HepG2 (cell line): ENCODE data around the gene RBBP8NL. TPM values are rescaled to one million over a fixed set of nuclear protein-coding genes. Genes with fewer than 3 reads are reported as not detected.

Experiments used
- DR1 ChIP-seq: sonication (generic); formaldehyde crosslinking; IDR thresholded peaks from 2 replicates; pipeline ENCODE4 v1.8.0; 2021; ENCODE audit warnings: mild to moderate bottlenecking, missing genetic modification reagents, inconsistent platforms
- ELF1 ChIP-seq: sonication (generic); formaldehyde crosslinking; IDR thresholded peaks from 2 replicates; pipeline ENCODE4 v1.4.0; 2020; ENCODE audit warnings: missing genetic modification reagents
- KAT2B ChIP-seq: fragments of 150-350 bp; IDR thresholded peaks from 2 replicates; pipeline ENCODE4 v1.6.1; 2014; ENCODE audit warnings: low read depth, low read length, borderline replicate concordance
- KLF13 ChIP-seq: sonication (generic); formaldehyde crosslinking; IDR thresholded peaks from 2 replicates; pipeline ENCODE4 v1.4.0; 2020; ENCODE audit warnings: mild to moderate bottlenecking, missing genetic modification reagents
- KLF16 ChIP-seq, 2 experiments: sonication (generic) in 1 of 2; formaldehyde crosslinking in 1 of 2; IDR thresholded peaks; 2 replicates each; pipeline versions ENCODE4 v1.6.1 to v1.8.0; 2016 to 2023; ENCODE audit warnings: missing genetic modification reagents in 2 of 2, missing compliant biosample characterization in 1 of 2
- MEF2D ChIP-seq: sonication (generic); formaldehyde crosslinking; IDR thresholded peaks from 2 replicates; pipeline ENCODE4 v1.5.1; 2020; ENCODE audit warnings: mild to moderate bottlenecking, missing genetic modification reagents
- MIXL1 ChIP-seq: IDR thresholded peaks from 2 replicates; pipeline ENCODE4 v1.6.1; 2016
- MLXIP ChIP-seq: sonication (generic); formaldehyde crosslinking; IDR thresholded peaks from 2 replicates; pipeline ENCODE4 v1.9.0; 2021; ENCODE audit warnings: missing genetic modification reagents, borderline replicate concordance
- NCOA5 ChIP-seq: sonication (generic); formaldehyde crosslinking; IDR thresholded peaks from 2 replicates; pipeline ENCODE4 v1.4.0; 2020; ENCODE audit warnings: missing genetic modification reagents
- NFE2 ChIP-seq: sonication (generic); formaldehyde crosslinking; IDR thresholded peaks from 2 replicates; pipeline ENCODE4 v1.4.0; 2020; ENCODE audit warnings: missing genetic modification reagents
- PPARG ChIP-seq: conservative IDR thresholded peaks from 2 replicates; pipeline ENCODE4 v1.6.1; 2016; ENCODE audit warnings: missing biosample characterization, missing genetic modification reagents
- RBAK ChIP-seq: sonication (generic); formaldehyde crosslinking; IDR thresholded peaks from 2 replicates; pipeline ENCODE4 v1.5.1; 2020; ENCODE audit warnings: mild to moderate bottlenecking, missing genetic modification reagents
- SYNCRIP ChIP-seq: fragments of 200-400 bp; formaldehyde crosslinking; IDR thresholded peaks from 2 replicates; pipeline ENCODE4 v1.6.1; 2018; ENCODE audit warnings: mild to moderate bottlenecking, low read depth, low read length; ENCODE audit not compliant: insufficient read depth
- XBP1 ChIP-seq: sonication (generic); formaldehyde crosslinking; IDR thresholded peaks from 2 replicates; pipeline ENCODE4 v1.5.0; 2020; ENCODE audit warnings: missing genetic modification reagents
- ZBTB49 ChIP-seq: sonication (generic); formaldehyde crosslinking; IDR thresholded peaks from 2 replicates; pipeline ENCODE4 v1.4.0; 2020; ENCODE audit warnings: missing genetic modification reagents, borderline replicate concordance
- ZNF33B ChIP-seq: sonication (generic); formaldehyde crosslinking; IDR thresholded peaks from 2 replicates; pipeline ENCODE4 v1.5.1; 2020; ENCODE audit warnings: mild to moderate bottlenecking, missing genetic modification reagents
- ZNF367 ChIP-seq: sonication (generic); formaldehyde crosslinking; IDR thresholded peaks from 2 replicates; pipeline ENCODE4 v1.4.0; 2020; ENCODE audit warnings: missing genetic modification reagents, borderline replicate concordance
- ZNF382 ChIP-seq: sonication (generic); formaldehyde crosslinking; IDR thresholded peaks from 2 replicates; pipeline ENCODE4 v1.5.0; 2020; ENCODE audit warnings: missing genetic modification reagents, mild to moderate bottlenecking, borderline replicate concordance
- ZNF773 ChIP-seq: sonication (generic); formaldehyde crosslinking; IDR thresholded peaks from 2 replicates; pipeline ENCODE4 v1.4.0; 2020; ENCODE audit warnings: missing genetic modification reagents, borderline replicate concordance
- polyA plus RNA-seq, 8 experiments: library from polyadenylated mRNA; depleted of rRNA in 3 of 8; stranded (reverse) in 7 of 8; unstranded in 1 of 8; fragments of >200 nt; fragmentation: Illumina TruSeq in 4 of 8; extraction: Trizol in 4 of 8; gene quantifications; 2 replicates each; pipeline versions ENCODE4 v1.2.1 to v1.2.3, GENCODE V29; 2011 to 2016; ENCODE audit warnings: low read depth in 4 of 8, missing spikeins in 1 of 8, mixed read lengths in 1 of 8; ENCODE audit not compliant: insufficient read depth in 1 of 8
- total RNA-seq, 5 experiments: library from RNA; depleted of rRNA; stranded (reverse); fragments of >200 nt; fragmentation: Illumina TruSeq; extraction: Trizol; gene quantifications; 2 replicates each; pipeline ENCODE4 v1.2.3, GENCODE V29; 2016; ENCODE audit warnings: low read depth in 1 of 5
- TF ChIP-seq, protein P1 (sequence below): sonication (generic); formaldehyde crosslinking; IDR thresholded peaks from 2 replicates; pipeline ENCODE4 v1.8.0; 2022; ENCODE audit warnings: mild to moderate bottlenecking, missing genetic modification reagents
- TF ChIP-seq, protein P2 (sequence below): sonication (generic); formaldehyde crosslinking; IDR thresholded peaks from 2 replicates; pipeline ENCODE4 v1.5.0; 2020; ENCODE audit warnings: missing genetic modification reagents, mild to moderate bottlenecking, borderline replicate concordance

Gene RBBP8NL
- total and polyA plus RNA-seq, 2 of the 13 experiments (the other 11 are each of a cell fraction or from before 2014, with no cell fraction given): 0.69 to 0.86 TPM

- TF ChIP-seq MIXL1 (CRISPR knock-in tag): peak; percentile 57; the same call in 1 of the 2 replicates
- TF ChIP-seq, protein P1, sequence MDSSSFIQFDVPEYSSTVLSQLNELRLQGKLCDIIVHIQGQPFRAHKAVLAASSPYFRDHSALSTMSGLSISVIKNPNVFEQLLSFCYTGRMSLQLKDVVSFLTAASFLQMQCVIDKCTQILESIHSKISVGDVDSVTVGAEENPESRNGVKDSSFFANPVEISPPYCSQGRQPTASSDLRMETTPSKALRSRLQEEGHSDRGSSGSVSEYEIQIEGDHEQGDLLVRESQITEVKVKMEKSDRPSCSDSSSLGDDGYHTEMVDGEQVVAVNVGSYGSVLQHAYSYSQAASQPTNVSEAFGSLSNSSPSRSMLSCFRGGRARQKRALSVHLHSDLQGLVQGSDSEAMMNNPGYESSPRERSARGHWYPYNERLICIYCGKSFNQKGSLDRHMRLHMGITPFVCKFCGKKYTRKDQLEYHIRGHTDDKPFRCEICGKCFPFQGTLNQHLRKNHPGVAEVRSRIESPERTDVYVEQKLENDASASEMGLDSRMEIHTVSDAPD (CRISPR knock-in tag): 0 out of 2 replicates have a peak, but pooled peaks have one; percentile 35
- TF ChIP-seq DR1 (CRISPR knock-in tag): peak; percentile 64; the same call in 1 of the 2 replicates
- peak; percentile 95; the same call in 1 of the 2 replicates for TF ChIP-seq ZBTB49 (CRISPR knock-in tag)
- TF ChIP-seq XBP1 (CRISPR knock-in tag): 0 out of 2 replicates have a peak, but pooled peaks have one; percentile 36
- peak; percentile 47 for TF ChIP-seq PPARG (CRISPR knock-in tag)
- peak; percentile 93; the same call in 1 of the 2 replicates for TF ChIP-seq ZNF367 (CRISPR knock-in tag)
- TF ChIP-seq ZNF33B: no peak; the same call in 1 of the 2 replicates
- TF ChIP-seq KLF13 (CRISPR knock-in tag): no peak
- TF ChIP-seq KAT2B: no peak
- TF ChIP-seq MEF2D (CRISPR knock-in tag): peak; percentile 75; the same call in 1 of the 2 replicates
- TF ChIP-seq ZNF773: peak; percentile 87; the same call in 1 of the 2 replicates
- TF ChIP-seq ZNF382 (CRISPR knock-in tag): no peak
- peak; percentile 86 for TF ChIP-seq ELF1 (CRISPR knock-in tag)
- TF ChIP-seq NCOA5 (CRISPR knock-in tag): no peak; the same call in 1 of the 2 replicates
- TF ChIP-seq KLF16 (CRISPR knock-in tag; IDR thresholded peaks at IDR 0.05): peak in 1 of 2 experiments; percentile 92; a peak in 2 of 4 replicates
- TF ChIP-seq RBAK (CRISPR knock-in tag): 0 out of 2 replicates have a peak, but pooled peaks have one; percentile 6
- TF ChIP-seq MLXIP (CRISPR knock-in tag): no peak
- TF ChIP-seq, protein P2, sequence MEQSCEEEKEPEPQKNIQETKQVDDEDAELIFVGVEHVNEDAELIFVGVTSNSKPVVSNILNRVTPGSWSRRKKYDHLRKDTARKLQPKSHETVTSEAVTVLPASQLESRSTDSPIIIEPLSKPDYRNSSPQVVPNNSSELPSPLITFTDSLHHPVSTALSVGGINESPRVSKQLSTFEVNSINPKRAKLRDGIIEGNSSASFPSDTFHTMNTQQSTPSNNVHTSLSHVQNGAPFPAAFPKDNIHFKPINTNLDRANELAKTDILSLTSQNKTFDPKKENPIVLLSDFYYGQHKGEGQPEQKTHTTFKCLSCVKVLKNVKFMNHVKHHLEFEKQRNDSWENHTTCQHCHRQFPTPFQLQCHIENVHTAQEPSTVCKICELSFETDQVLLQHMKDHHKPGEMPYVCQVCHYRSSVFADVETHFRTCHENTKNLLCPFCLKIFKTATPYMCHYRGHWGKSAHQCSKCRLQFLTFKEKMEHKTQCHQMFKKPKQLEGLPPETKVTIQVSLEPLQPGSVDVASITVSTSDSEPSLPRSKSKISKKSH (CRISPR knock-in tag): peak; percentile 93; the same call in 1 of the 2 replicates
- no peak for TF ChIP-seq SYNCRIP
- TF ChIP-seq NFE2 (CRISPR knock-in tag): no peak
Measured at GRCh38 chr20:62407221-62407992, 19.9 kb downstream of the RBBP8NL start, which contains the start of gene CABLES2 (continued).
